GM21360 (cell line): ENCODE results near the gene NUP42.
A peak's percentile ranks its signal among the peaks of the same experiment; 100 is the strongest.
"Not testable (repeated sequence)": the region's sequence is repeated elsewhere in the genome, so short reads cannot be mapped to it uniquely, and the experiment has no call there.

ENCODE experiments used
- ATAC-seq: cut with Tn5 transposase; IDR thresholded peaks from one replicate; pipeline ENCODE4 v1.9.1; 2021; ENCODE audit warnings: mild to moderate bottlenecking, moderate library complexity; ENCODE audit not compliant: unreplicated experiment

Gene NUP42

GRCh38 chr7:23181684-23182553, at the start of gene NUP42:
Gene NUP42 (plus strand): TSS chr7:23182048. CDS start chr7:23182086, 38 bp downstream.
- peak; percentile 94 for ATAC-seq

- no peak for ATAC-seq
Observed at GRCh38 chr7:23133797-23134196, 48.1 kb upstream of the NUP42 start.

- ATAC-seq, result no peak
Observed at GRCh38 chr7:23135755-23136154, 46.1 kb upstream of the NUP42 start.

- no peak for ATAC-seq
Observed at GRCh38 chr7:23136216-23136615, 45.6 kb upstream of the NUP42 start.

GRCh38 chr7:23157679-23158078, 24.2 kb upstream of the NUP42 start:
- ATAC-seq, result no peak

GRCh38 chr7:23158546-23158945, 23.3 kb upstream of the NUP42 start:
- ATAC-seq, result no peak

- no peak for ATAC-seq
Observed at GRCh38 chr7:23161482-23161881, 20.4 kb upstream of the NUP42 start.

- ATAC-seq, result no peak
Observed at GRCh38 chr7:23164846-23165245, 17.0 kb upstream of the NUP42 start.

- no peak for ATAC-seq
Observed at GRCh38 chr7:23165316-23165715, 16.5 kb upstream of the NUP42 start.

GRCh38 chr7:23167691-23168090, 14.2 kb upstream of the NUP42 start:
- ATAC-seq, result no peak

- no peak for ATAC-seq
Observed at GRCh38 chr7:23168111-23168885, 13.6 kb upstream of the NUP42 start.

GRCh38 chr7:23175938-23176337, 5.9 kb upstream of the NUP42 start:
- no peak for ATAC-seq

- ATAC-seq, result no peak
Observed at GRCh38 chr7:23183279-23184012, 1.6 kb downstream of the NUP42 start.

GRCh38 chr7:23184291-23184690, 2.4 kb downstream of the NUP42 start:
- ATAC-seq, result no peak

- ATAC-seq, result no peak
Observed at GRCh38 chr7:23184709-23185359, 3.0 kb downstream of the NUP42 start.

- ATAC-seq, result no peak
Observed at GRCh38 chr7:23185980-23186379, 4.1 kb downstream of the NUP42 start.

GRCh38 chr7:23191022-23191421, 9.2 kb downstream of the NUP42 start:
- no peak for ATAC-seq

- ATAC-seq, result not testable (repeated sequence)
Observed at GRCh38 chr7:23193650-23194227, 11.9 kb downstream of the NUP42 start.

GRCh38 chr7:23196306-23196705, 14.5 kb downstream of the NUP42 start:
- no peak for ATAC-seq

GRCh38 chr7:23197745-23198144, 15.9 kb downstream of the NUP42 start:
- ATAC-seq, result not testable (repeated sequence)
